ENCODE measurements around the gene HEPHL1. TPM values are rescaled to one million over a fixed set of nuclear protein-coding genes. Genes with fewer than 3 reads are reported as not detected.
"Not testable (repeated sequence)": the region's sequence is repeated elsewhere in the genome, so short reads cannot be mapped to it uniquely, and the experiment has no call there.

The HEPHL1 gene
- polyA plus RNA-seq, 3 donors: not detected

- H3K27ac ChIP-seq (ENCODE audit: low read depth, low read length): no peak overlapping the region
Observed at GRCh38 chr11:94117871-94118270, 96.7 kb downstream of the HEPHL1 start.

GRCh38 chr11:94119676-94120075, 98.5 kb downstream of the HEPHL1 start:
- 75 to 94% (median 92%) methylated on average over 6 of the region's 6 CpGs for WGBS, 3 donors
- H3K27ac ChIP-seq (ENCODE audit: low read depth, low read length): not testable (repeated sequence)

- not testable (repeated sequence) for H3K27ac ChIP-seq (ENCODE audit: low read depth, low read length)
- 78 to 81% (median 80%) methylated on average over 2 of the region's 2 CpGs for WGBS, 3 donors
Observed at GRCh38 chr11:94120516-94120915, 99.4 kb downstream of the HEPHL1 start.

- H3K27ac ChIP-seq (ENCODE audit: low read depth, low read length): no peak overlapping the region
- 95 to 97% (median 96%) methylated on average over 6 of the region's 6 CpGs for WGBS, 3 donors
Observed at GRCh38 chr11:94120946-94121345, 99.8 kb downstream of the HEPHL1 start.

- no peak overlapping the region for H3K27ac ChIP-seq (ENCODE audit: low read depth, low read length)
- WGBS, 3 donors: 87 to 93% (median 88%) methylated on average over 8 of the region's 8 CpGs
Observed at GRCh38 chr11:94125407-94126115, 104.4 kb downstream of the HEPHL1 start.

- H3K27ac ChIP-seq (ENCODE audit: low read depth, low read length): no peak overlapping the region
Observed at GRCh38 chr11:94127638-94128037, 106.5 kb downstream of the HEPHL1 start.

GRCh38 chr11:94128291-94128745, 107.2 kb downstream of the HEPHL1 start:
- WGBS, 3 donors: 0 to 1% (median 0%) methylated on average over 23 of the region's 23 CpGs
- peak overlapping the region; percentile 92 for H3K27ac ChIP-seq (ENCODE audit: low read depth, low read length)

- WGBS, 3 donors: 0% methylated on average over 81 to 92 of the region's 92 CpGs
- peak within 1 kb of the TSS; percentile 92 for H3K27ac ChIP-seq (ENCODE audit: low read depth, low read length)
Observed at GRCh38 chr11:94128746-94129511, 107.8 kb downstream of the HEPHL1 start, which contains the start of gene PANX1. Gene PANX1, plus strand, starts transcription at chr11:94128841. Its CDS starts 472 bp downstream, at chr11:94129313.

- WGBS, 3 donors: 10 to 14% (median 14%) methylated on average over 20 of the region's 20 CpGs
- peak overlapping the region; percentile 92 for H3K27ac ChIP-seq (ENCODE audit: low read depth, low read length)
Observed at GRCh38 chr11:94129512-94130297, 108.6 kb downstream of the HEPHL1 start.

GRCh38 chr11:94130298-94131046, 109.3 kb downstream of the HEPHL1 start:
- 43 to 76% (median 45%) methylated on average over 7 of the region's 7 CpGs for WGBS, 3 donors
- H3K27ac ChIP-seq (ENCODE audit: low read depth, low read length): no peak overlapping the region

GRCh38 chr11:94131047-94131717, 110.0 kb downstream of the HEPHL1 start:
- 62 to 74% (median 67%) methylated on average over 3 of the region's 3 CpGs for WGBS, 3 donors
- no peak overlapping the region for H3K27ac ChIP-seq (ENCODE audit: low read depth, low read length)

- WGBS, 3 donors: 15 to 21% (median 18%) methylated on average over 1 of the region's 1 CpG
- H3K27ac ChIP-seq (ENCODE audit: low read depth, low read length): no peak overlapping the region
Observed at GRCh38 chr11:94131718-94132115, 110.6 kb downstream of the HEPHL1 start.

- H3K27ac ChIP-seq (ENCODE audit: low read depth, low read length): no peak overlapping the region
- WGBS, 3 donors: 63 to 80% (median 70%) methylated on average over 5 of the region's 5 CpGs
Observed at GRCh38 chr11:94132152-94132558, 111.0 kb downstream of the HEPHL1 start.

- 86 to 90% (median 87%) methylated on average over 4 of the region's 4 CpGs for WGBS, 3 donors
- no peak overlapping the region for H3K27ac ChIP-seq (ENCODE audit: low read depth, low read length)
Observed at GRCh38 chr11:94132823-94133408, 111.8 kb downstream of the HEPHL1 start.

GRCh38 chr11:94133752-94134151, 112.6 kb downstream of the HEPHL1 start:
- no peak overlapping the region for H3K27ac ChIP-seq (ENCODE audit: low read depth, low read length)
- WGBS, 3 donors: 93 to 95% (median 94%) methylated on average over 4 of the region's 4 CpGs

- 45 to 71% (median 46%) methylated on average over 9 to 10 of the region's 10 CpGs for WGBS, 3 donors
- H3K27ac ChIP-seq (ENCODE audit: low read depth, low read length): no peak overlapping the region
Observed at GRCh38 chr11:94134651-94135512, 113.7 kb downstream of the HEPHL1 start.

GRCh38 chr11:94139416-94139815, 118.3 kb downstream of the HEPHL1 start:
- 81 to 87% (median 87%) methylated on average over 4 of the region's 4 CpGs for WGBS, 3 donors
- no peak overlapping the region for H3K27ac ChIP-seq (ENCODE audit: low read depth, low read length)
